GM19043 (cell line): Measurements from ENCODE around the gene FAM241A.

Experiments
- ATAC-seq: cut with Tn5 transposase; IDR thresholded peaks from one replicate; pipeline ENCODE4 v1.9.1; 2021; ENCODE audit warnings: low read depth; ENCODE audit not compliant: unreplicated experiment

Gene FAM241A

GRCh38 chr4:112210777-112211176 lies 65.5 kb downstream of the FAM241A start:
- ATAC-seq = no peak

DNA sequence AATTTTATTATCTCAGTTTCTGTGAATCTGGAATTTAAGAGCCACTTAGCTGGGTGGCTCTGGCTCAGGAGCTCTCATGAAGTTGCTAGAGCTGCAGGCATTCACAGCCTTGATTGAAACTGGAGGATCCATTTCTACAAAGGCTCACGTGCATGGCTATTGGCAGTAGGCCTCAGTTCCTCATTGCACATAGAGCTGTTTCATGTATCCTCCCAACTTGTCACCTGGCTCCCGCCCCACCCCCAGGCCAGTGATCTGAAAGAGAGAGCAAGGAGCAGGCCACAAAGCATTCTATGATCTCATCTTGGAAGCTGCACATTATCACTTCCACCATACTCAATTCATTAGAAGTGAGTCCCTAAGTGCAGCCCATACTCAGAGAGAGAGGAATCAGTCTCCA lies 67.8 kb downstream of the FAM241A start:
- ATAC-seq = no peak

DNA sequence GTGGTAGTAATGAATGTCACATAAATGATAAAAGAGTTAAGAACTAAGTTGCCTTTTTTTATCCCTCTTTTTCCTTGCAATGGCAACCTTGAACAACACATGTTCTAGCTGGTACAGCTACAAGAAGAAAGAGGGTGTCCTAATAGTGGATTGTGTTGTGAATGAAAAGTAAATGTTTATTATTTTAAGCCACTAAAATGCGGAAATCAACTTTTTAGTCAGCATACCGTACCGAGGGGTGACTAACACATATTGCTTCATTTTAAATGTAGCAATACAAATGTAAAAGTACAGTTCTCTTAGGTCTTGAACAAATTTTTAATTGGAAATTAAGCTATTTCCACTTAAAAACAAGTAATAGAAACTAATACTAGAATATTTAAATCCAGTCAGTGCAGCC lies 68.6 kb downstream of the FAM241A start:
- no peak for ATAC-seq

DNA sequence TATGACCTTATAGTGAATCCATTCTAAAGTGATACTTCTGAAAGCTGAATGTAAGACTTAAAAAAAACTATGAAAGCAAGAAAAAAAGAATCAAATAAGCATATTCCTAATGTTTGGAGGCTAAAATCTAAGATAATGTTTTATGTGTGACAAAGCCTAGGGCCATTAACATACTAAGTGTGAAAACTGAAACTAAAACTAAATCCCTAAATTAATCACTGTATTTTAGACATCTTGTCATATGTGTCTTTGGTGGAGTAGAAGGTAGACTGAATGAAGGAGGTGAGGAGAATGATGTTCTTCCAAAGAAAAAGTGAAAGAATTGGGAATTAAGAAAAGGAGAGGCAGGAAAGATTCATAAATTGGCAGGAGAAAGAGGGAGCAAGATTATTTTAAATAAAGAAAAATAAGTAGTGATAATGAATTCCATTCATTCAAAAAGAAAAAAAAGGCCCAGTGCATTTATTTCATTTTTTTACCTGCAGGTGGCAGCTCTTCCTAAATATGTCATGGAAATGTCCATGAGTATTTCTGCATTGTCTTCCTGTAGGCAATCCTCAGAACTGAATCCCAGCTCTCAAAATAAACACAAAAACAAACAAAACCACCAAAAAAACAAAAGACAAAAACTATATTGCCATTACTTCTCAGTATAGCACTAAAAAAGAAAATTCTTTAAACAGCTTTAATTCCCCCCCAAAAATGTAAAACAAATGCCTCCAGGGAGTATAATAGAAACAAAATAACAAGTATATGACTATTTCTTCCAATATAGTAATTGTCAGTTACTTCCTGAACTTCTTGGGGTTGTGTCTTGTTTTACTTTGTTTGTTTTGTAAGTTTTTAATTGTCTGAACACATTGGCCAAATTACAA lies 69.4 kb downstream of the FAM241A start:
- no peak for ATAC-seq

DNA sequence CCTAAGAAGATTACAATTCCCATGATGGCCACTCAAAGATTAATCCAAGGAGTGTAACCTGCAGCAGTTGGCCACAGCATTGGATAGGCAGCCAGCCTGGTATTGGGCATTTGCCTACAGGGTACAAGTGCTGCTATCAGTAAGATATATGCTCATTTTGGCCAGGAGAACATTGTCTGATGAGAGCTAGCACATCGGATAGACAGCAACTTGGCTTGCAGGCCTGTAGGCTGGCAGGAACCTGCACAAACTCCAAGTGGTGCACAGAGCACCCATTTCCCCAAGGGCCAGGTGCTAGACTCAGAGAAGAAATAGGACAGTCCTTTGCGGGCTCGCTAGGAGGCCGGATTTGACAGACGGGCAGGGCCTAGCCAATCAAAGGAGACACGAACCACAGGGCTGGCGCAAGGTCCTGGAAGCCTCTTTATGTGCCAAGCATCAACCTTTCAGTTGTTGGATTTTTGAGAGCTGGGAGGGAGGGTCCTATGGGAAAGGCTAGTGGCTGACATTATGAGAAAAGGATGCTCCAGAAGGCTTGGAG lies 74.6 kb downstream of the FAM241A start:
- no peak for ATAC-seq

DNA sequence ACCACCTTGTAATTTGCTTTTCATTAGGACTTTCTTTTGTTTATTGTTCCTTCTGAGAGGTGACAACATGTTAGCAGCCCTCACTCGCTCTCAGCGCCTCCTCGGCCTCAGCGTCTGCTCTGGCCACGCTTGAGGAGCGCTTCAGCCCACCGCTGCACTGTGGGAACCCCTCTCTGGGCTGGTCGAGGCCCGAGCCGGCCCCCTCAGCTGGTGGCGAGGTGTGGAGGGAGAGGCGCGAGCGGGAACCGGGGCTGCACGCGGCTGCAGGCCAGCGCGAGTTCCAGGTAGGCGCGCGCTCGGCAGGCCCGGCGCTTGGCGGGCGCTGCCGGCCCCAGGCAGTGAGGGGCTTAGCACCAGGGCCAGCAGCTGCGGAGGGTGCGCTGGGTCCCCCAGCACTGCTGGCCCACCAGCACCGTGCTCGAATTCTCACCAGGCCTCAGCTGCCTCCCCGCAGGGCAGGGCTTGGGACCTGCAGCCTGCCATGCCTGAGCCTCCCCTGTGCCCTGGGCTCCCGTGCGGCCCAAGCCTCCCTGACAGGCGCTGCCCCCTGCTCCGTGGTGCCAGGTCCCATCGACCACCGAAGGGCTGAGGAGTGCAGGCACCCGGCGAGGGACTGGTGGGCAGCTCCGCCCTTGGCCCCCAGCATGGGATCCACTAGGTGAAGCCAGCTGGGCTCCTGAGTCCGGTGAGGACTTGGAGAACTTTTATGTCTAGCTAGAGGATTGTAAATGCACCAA lies 77.1 kb downstream of the FAM241A start:
- ATAC-seq = no peak

GRCh38 chr4:112225157-112225556 lies 79.9 kb downstream of the FAM241A start:
- no peak for ATAC-seq

DNA sequence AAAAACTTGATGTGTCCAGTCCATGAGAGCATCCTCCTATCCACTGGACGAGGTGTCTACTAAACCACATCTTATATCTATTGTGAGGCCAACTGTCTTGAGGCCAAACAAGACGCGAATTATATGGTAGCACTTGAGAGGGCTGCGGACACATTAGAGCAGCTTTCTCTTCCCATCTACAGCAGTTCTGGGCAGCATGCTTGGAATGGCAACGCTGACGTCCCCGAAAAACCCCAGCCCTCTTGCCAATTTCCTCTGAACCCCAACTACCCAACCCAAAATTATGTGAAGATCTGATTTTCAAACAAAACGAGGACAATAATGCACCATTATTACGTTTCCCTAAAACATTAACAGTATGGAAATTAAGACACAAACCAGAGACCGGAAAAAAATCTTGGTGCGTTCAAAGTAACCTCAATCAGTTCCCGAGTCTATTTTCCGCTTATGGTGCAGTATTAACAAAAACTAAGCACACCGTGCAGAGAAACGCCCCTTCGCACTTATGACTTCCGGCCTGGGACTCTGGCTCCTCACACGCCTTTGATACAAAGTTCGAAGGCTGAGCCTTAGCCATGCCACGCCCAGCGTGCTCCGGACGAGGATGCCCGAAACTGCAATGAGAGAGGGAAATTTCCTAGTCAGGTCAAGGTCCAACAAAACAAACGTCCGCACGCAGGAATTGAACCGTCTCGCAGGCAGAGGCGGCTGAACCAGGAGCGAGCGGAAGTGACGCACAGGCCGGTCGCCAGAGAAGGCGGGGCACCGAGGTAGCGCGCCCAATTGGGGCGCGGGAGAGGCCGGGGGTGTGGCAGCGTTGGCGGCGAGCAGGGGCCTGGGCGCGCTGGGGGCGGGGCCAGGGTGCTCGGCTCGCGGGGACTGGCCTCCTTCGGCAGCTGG lies 85.9 kb downstream of the FAM241A start:
- ATAC-seq = peak; percentile 75

- peak; percentile 57 for ATAC-seq
Observed at GRCh38 chr4:112231779-112232713, 86.8 kb downstream of the FAM241A start, which contains the start of gene AP1AR. TSS of gene AP1AR (plus strand) at chr4:112231787. CDS start at chr4:112232092, 305 bp downstream.

DNA sequence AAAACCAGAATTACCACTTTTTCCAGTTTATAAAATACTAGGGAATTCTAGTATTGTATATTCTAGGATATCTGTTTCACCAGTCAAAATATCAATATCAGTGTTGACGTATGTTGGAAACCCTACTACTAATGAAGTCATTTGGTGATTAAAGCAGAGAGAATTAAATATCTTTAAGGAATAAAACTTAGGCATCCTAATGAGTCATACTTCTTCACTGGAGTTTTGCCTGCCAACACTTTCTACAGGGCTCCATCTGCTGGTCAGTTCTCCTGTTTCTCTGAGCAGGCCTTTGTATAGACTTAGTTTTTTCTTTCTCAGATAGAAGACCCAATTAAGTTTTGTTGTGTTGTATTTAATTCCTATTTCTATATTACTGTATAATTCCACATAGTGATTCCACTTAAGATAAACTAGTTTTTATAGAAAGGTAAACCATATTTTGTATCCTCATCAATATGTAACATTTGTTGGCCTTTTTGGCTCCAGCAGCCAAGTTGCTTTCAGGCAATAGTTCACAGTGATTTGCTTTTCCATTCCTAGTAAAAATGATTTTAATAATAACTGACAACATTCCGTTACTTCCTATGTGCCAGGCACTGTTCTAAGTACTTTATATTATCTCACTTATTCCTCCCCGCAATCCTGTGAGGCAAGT lies 89.8 kb downstream of the FAM241A start:
- no peak for ATAC-seq

GRCh38 chr4:112236040-112236439 lies 90.8 kb downstream of the FAM241A start:
- no peak for ATAC-seq

DNA sequence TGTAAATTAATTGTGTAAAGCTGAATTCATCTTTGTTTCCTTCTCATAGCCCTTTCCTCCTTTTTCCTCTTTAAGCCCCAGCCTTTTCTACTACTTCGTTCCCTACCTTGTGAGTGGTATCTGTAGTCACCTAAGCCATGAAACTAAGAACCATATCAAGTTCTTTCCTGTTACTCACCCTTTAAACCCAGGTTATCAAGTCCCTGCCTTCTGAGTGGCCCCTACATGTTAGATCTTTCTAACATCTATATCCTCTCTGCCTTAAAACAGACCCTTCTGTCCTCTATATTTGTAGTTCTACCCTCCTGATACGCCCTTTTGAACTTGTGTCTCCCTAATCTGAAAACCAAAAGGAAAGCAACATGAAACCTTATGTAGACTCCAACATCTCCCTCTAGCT lies 93.6 kb downstream of the FAM241A start:
- no peak for ATAC-seq
